Transverse colon (tissue), 4 donors: ENCODE data around the gene PAPSS1. TPM values are rescaled to one million over a fixed set of nuclear protein-coding genes. Genes with fewer than 3 reads are reported as not detected.

Source experiments
- DNase-seq: peaks from one replicate; pipeline ENCODE4 v3.0.0-alpha.2; 2019
- H3K27ac ChIP-seq, 4 donors: fragments of 200-600 bp; sonication (generic); 2 replicates each; pipeline ENCODE4 v1.5.1; 2016 to 2018; ENCODE audit warnings: inconsistent platforms in 4 of 4
- H3K27me3 ChIP-seq: fragments of 200-600 bp; sonication (generic); 2 replicates; pipeline ENCODE4 v1.5.1; 2017; ENCODE audit warnings: inconsistent platforms
- H3K36me3 ChIP-seq, 4 donors: fragments of 200-600 bp; sonication (generic); 2 replicates each; pipeline ENCODE4 v1.5.1; 2017 to 2019; ENCODE audit warnings: inconsistent platforms in 4 of 4
- H3K4me1 ChIP-seq, 4 donors: fragments of 200-600 bp; sonication (generic); 2 replicates each; pipeline ENCODE4 v1.5.1; 2017 to 2020; ENCODE audit warnings: inconsistent platforms in 4 of 4
- H3K4me3 ChIP-seq, 4 donors: fragments of 200-600 bp; sonication (generic); 1 replicate in 1 of 4; 2 replicates in 3 of 4; pipeline versions ENCODE4 v1.5.1 to v1.6.1; 2017 to 2019; ENCODE audit warnings: inconsistent platforms in 4 of 4
- H3K9me3 ChIP-seq, 2 donors: fragments of 200-600 bp; sonication (generic); 2 replicates each; pipeline ENCODE4 v1.5.1; 2017 to 2019; ENCODE audit warnings: inconsistent platforms in 2 of 2
- EP300 ChIP-seq: sonication (generic); formaldehyde crosslinking; IDR thresholded peaks from one replicate; pipeline ENCODE4 v1.6.1; 2017; ENCODE audit warnings: antibody characterized with exemption, low read depth
- POLR2A ChIP-seq: fragments of 450-650 bp; IDR thresholded peaks from one replicate; pipeline ENCODE4 v1.6.1; 2016; ENCODE audit warnings: antibody characterized with exemption, mild to moderate bottlenecking, moderate library complexity
- POLR2AphosphoS5 ChIP-seq, 3 donors: sonication (generic); formaldehyde crosslinking; IDR thresholded peaks; one replicate each; pipeline ENCODE4 v1.6.1; 2016; ENCODE audit warnings: antibody characterized with exemption in 3 of 3
- WGBS, 2 donors: methylation state at CpG; one replicate each; pipeline ENCODE4 v1.1.5; 2018; ENCODE audit warnings: low coverage in 1 of 2; 5-methylcytosine and 5-hydroxymethylcytosine counted together
- in situ Hi-C, 4 donors: fragments of 200-750 bp; cut with MboI; loops; one replicate each; pipeline versions ENCODE4 v1.15.0 to v1.15.1; 2017; ENCODE audit warnings: low sequenced_read_pairs in 3 of 4, low pct_ligation_motif_present in 1 of 4, low pct_unique_long_range_greater_than_20kb in 1 of 4
- intact Hi-C: fragments of 100-400 bp; cut with DNase I; formaldehyde crosslinking; loops from one replicate; pipeline ENCODE4 v1.15.1; 2023; ENCODE audit warnings: low total_unique reads
- total RNA-seq, 4 donors: library from RNA; depleted of rRNA; stranded (reverse); fragments of >200 nt; gene quantifications; one replicate each; pipeline ENCODE4 v1.1.0, GENCODE V29; 2016
- TF ChIP-seq, protein P1 (sequence below), 5 experiments: fragments of 200-600 bp in 3 of 5; fragments of 450-650 bp in 2 of 5; sonication (generic) in 3 of 5; IDR thresholded peaks; 1 replicate in 2 of 5; 2 replicates in 3 of 5; pipeline ENCODE4 v1.5.1; 2016 to 2017; ENCODE audit warnings: antibody characterized with exemption in 5 of 5, inconsistent platforms in 3 of 5, mild to moderate bottlenecking in 2 of 5, moderate library complexity in 1 of 5

The PAPSS1 gene
- total RNA-seq, 4 donors from 2014 or later, result 7.5 to 23.3 (median 16.8) TPM

- Histone ChIP-seq H3K27me3 (no peaks in the 10 kb centered on the region), H3K4me1 (peaks cover 0 to 5% (median 2%) of the 10 kb centered on the region in 4 donors), H3K9me3 (no peaks in the 10 kb centered on the region), H3K27ac (no peak overlapping the region), H3K36me3 (no peaks in the 10 kb centered on the region), H3K4me3 (no peak overlapping the region)
- intact Hi-C loops, result no loop called here
- in situ Hi-C loops, result no loop called here
- TF ChIP-seq POLR2AphosphoS5 (IDR thresholded peaks at IDR 0.05) (no peak), EP300 (no peak), POLR2A (no peak)
- TF ChIP-seq, protein P1, sequence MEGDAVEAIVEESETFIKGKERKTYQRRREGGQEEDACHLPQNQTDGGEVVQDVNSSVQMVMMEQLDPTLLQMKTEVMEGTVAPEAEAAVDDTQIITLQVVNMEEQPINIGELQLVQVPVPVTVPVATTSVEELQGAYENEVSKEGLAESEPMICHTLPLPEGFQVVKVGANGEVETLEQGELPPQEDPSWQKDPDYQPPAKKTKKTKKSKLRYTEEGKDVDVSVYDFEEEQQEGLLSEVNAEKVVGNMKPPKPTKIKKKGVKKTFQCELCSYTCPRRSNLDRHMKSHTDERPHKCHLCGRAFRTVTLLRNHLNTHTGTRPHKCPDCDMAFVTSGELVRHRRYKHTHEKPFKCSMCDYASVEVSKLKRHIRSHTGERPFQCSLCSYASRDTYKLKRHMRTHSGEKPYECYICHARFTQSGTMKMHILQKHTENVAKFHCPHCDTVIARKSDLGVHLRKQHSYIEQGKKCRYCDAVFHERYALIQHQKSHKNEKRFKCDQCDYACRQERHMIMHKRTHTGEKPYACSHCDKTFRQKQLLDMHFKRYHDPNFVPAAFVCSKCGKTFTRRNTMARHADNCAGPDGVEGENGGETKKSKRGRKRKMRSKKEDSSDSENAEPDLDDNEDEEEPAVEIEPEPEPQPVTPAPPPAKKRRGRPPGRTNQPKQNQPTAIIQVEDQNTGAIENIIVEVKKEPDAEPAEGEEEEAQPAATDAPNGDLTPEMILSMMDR (IDR thresholded peaks at IDR 0.05), result no peak
- DNase-seq, result no peak
These were observed 119.1 kb downstream of the PAPSS1 start for GRCh38 chr4:107600983-107601382.

- Histone ChIP-seq H3K36me3 (no peaks in the 10 kb centered on the region), H3K27ac (no peak overlapping the region), H3K27me3 (no peaks in the 10 kb centered on the region), H3K9me3 (no peaks in the 10 kb centered on the region), H3K4me3 (no peak overlapping the region), H3K4me1 (peaks cover 0 to 5% (median 2%) of the 10 kb centered on the region in 4 donors)
- WGBS, 2 donors, result 64% methylated on average over 2 of the region's 2 CpGs; no CpG with 5 or more reads in 1 of the 2 donors
- DNase-seq, result no peak
- intact Hi-C loops, result no loop called here
- no peak for TF ChIP-seq EP300
- no peak for TF ChIP-seq POLR2A
- TF ChIP-seq POLR2AphosphoS5 (IDR thresholded peaks at IDR 0.05), result no peak
- TF ChIP-seq, protein P1 (IDR thresholded peaks at IDR 0.05), result no peak
- in situ Hi-C loops, result no loop called here
These were observed 119.6 kb downstream of the PAPSS1 start for GRCh38 chr4:107600436-107600835.

GRCh38 chr4:107599841-107600240 is 120.2 kb downstream of the PAPSS1 start:
- Histone ChIP-seq H3K4me1 (peaks cover 0 to 5% (median 2%) of the 10 kb centered on the region in 4 donors), H3K27ac (no peak overlapping the region), H3K9me3 (no peaks in the 10 kb centered on the region), H3K36me3 (no peaks in the 10 kb centered on the region), H3K4me3 (no peak overlapping the region), H3K27me3 (no peaks in the 10 kb centered on the region)
- WGBS, 2 donors, result 32 to 55% methylated on average over 2 to 3 of the region's 3 CpGs
- no peak for DNase-seq
- TF ChIP-seq EP300, result no peak
- TF ChIP-seq POLR2AphosphoS5 (IDR thresholded peaks at IDR 0.05), result no peak
- TF ChIP-seq, protein P1 (IDR thresholded peaks at IDR 0.05), result no peak
- TF ChIP-seq POLR2A, result no peak
- intact Hi-C loops (no loop called here), in situ Hi-C loops (no loop called here)

- WGBS, 2 donors, result 68 to 80% methylated on average over 1 of the region's 1 CpG
These were observed 126.8 kb downstream of the PAPSS1 start for GRCh38 chr4:107593230-107593629.

More at GRCh38 chr4:107593230-107593629, 126.8 kb downstream of the PAPSS1 start:
- DNase-seq, result no peak
- H3K27me3 ChIP-seq, result no peaks in the 10 kb centered on the region
- H3K9me3 ChIP-seq, result peaks cover 4% of the 10 kb centered on the region in 2 donors
- no peaks in the 10 kb centered on the region for H3K36me3 ChIP-seq
- TF ChIP-seq EP300, result no peak
- no peak for TF ChIP-seq POLR2AphosphoS5 (IDR thresholded peaks at IDR 0.05)
- TF ChIP-seq POLR2A, result no peak
- TF ChIP-seq, protein P1 (IDR thresholded peaks at IDR 0.05), result no peak
- intact Hi-C loops, result no loop called here
- no peak overlapping the region for H3K27ac ChIP-seq
- in situ Hi-C loops, result no loop called here
- H3K4me1 ChIP-seq, result no peaks in the 10 kb centered on the region
- H3K4me3 ChIP-seq, result no peak overlapping the region
